GM18511 (cell line): ENCODE results near the gene ATP2B2.

ENCODE experiments used
- ATAC-seq: cut with Tn5 transposase; IDR thresholded peaks from one replicate; pipeline ENCODE4 v1.9.1; 2021; ENCODE audit warnings: mild to moderate bottlenecking, moderate library complexity; ENCODE audit not compliant: unreplicated experiment

Gene ATP2B2

GRCh38 chr3:10286596-10287295 is 218.6 kb downstream of the ATP2B2 start:
- ATAC-seq: no peak

- no peak for ATAC-seq
Observed at GRCh38 chr3:10286133-10286524, 219.3 kb downstream of the ATP2B2 start.

- no peak for ATAC-seq
Observed at GRCh38 chr3:10285272-10286132, 219.9 kb downstream of the ATP2B2 start.

GRCh38 chr3:10284496-10284895 is 220.9 kb downstream of the ATP2B2 start:
- ATAC-seq: no peak

GRCh38 chr3:10283638-10284037 is 221.7 kb downstream of the ATP2B2 start:
- ATAC-seq: no peak

GRCh38 chr3:10281951-10282350 is 223.4 kb downstream of the ATP2B2 start:
- ATAC-seq: no peak

- ATAC-seq: no peak
Observed at GRCh38 chr3:10280571-10280970, 224.8 kb downstream of the ATP2B2 start.

- no peak for ATAC-seq
Observed at GRCh38 chr3:10280177-10280529, 225.2 kb downstream of the ATP2B2 start.

- ATAC-seq: no peak
Observed at GRCh38 chr3:10279384-10280176, 225.8 kb downstream of the ATP2B2 start.

- ATAC-seq: no peak
Observed at GRCh38 chr3:10278501-10278900, 226.9 kb downstream of the ATP2B2 start.

GRCh38 chr3:10277115-10277625 is 228.2 kb downstream of the ATP2B2 start:
- no peak for ATAC-seq

GRCh38 chr3:10274601-10275000 is 230.8 kb downstream of the ATP2B2 start:
- no peak for ATAC-seq
